NT2/D1 (cell line): ENCODE data around the gene SLC25A36.
"Not testable (repeated sequence)": the region's sequence is repeated elsewhere in the genome, so short reads cannot be mapped to it uniquely, and the experiment has no call there.

Experiments
- DNase-seq: peaks from one replicate; pipeline ENCODE4 v3.0.0-alpha.2; 2011; ENCODE audit warnings: low read depth, low spot score
- H3K27me3 ChIP-seq: 2 replicates; pipeline ENCODE4 v1.6.0; 2011; ENCODE audit warnings: mild to moderate bottlenecking; ENCODE audit not compliant: insufficient read length, insufficient read depth
- H3K36me3 ChIP-seq: 2 replicates; pipeline ENCODE4 v1.6.1; 2011; ENCODE audit warnings: mild to moderate bottlenecking, low read length, mixed read lengths; ENCODE audit not compliant: insufficient read depth, insufficient read length
- H3K4me1 ChIP-seq: 2 replicates; pipeline ENCODE4 v1.5.1; 2011; ENCODE audit not compliant: insufficient read depth, insufficient read length
- H3K4me3 ChIP-seq: 2 replicates; pipeline ENCODE4 v1.5.1; 2011; ENCODE audit warnings: low read depth; ENCODE audit not compliant: insufficient read length
- H3K9ac ChIP-seq: 2 replicates; pipeline ENCODE4 v1.6.0; 2011; ENCODE audit warnings: low read depth; ENCODE audit not compliant: insufficient read length
- H3K9me3 ChIP-seq: 2 replicates; pipeline ENCODE4 v1.5.1; 2011; ENCODE audit warnings: mild to moderate bottlenecking, low read length; ENCODE audit not compliant: insufficient read depth
- SUZ12 ChIP-seq: IDR thresholded peaks from 2 replicates; pipeline ENCODE4 v1.6.1; 2011; ENCODE audit not compliant: insufficient read length, insufficient read depth; ENCODE audit errors: extremely low read depth
- YY1 ChIP-seq: IDR thresholded peaks from 2 replicates; pipeline ENCODE4 v1.6.1; 2011; ENCODE audit not compliant: insufficient read length, insufficient read depth
- ZNF274 ChIP-seq: IDR thresholded peaks from 2 replicates; pipeline ENCODE4 v1.6.1; 2011; ENCODE audit warnings: mild to moderate bottlenecking, low read depth, low read length

SLC25A36 gene

GRCh38 chr3:140943781-140944552 is 2.3 kb downstream of the SLC25A36 start:
- no peaks in the 10 kb centered on the region for H3K4me1 ChIP-seq
- peaks cover 12% of the 10 kb centered on the region for H3K36me3 ChIP-seq
- TF ChIP-seq YY1 (no peak), ZNF274 (no peak), SUZ12 (no peak)
- H3K27me3 ChIP-seq, result no peaks in the 10 kb centered on the region
- DNase-seq, result no peak
- no peak overlapping the region for H3K4me3 ChIP-seq
- H3K9ac ChIP-seq, result no peak overlapping the region
- no peaks in the 10 kb centered on the region for H3K9me3 ChIP-seq

DNA sequence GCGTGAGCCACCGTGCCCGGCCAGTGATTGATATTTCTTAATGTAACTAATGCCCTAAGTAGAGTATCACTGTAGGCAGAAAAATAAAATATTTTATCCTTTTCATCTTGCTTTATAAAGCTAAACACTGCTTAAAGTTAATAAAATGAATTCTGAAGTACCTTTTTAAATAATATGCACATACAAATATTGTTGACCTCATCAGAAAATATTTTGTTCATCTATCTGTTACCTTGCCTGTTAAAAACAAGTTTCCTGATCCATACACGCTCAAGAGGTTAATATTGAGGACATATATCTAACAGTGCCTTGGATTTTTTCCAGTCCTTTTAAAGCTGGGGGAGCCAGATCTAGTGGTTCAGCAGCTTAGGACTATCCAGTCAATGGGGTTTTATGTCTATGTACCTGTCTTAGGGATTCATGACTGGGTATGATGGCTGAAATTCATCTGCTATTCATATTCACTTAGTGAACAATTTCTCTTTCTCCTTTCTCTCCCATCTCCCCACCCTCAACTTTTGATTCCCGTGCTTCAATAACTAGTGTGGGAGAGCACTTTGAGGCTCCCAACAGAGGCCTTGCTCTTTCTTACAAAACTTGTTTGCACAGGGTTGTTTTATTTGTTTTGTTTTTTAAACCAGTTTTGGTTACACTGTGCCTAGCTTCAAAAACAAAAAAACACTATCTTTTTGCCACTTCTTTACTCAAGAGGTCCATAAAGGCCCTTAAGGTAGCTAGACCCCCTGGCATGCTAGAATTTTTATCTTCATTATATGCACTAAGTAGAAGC is 7.0 kb downstream of the SLC25A36 start:
- Histone ChIP-seq H3K4me3 (no peak overlapping the region), H3K27me3 (no peaks in the 10 kb centered on the region), H3K9ac (no peak overlapping the region), H3K4me1 (no peaks in the 10 kb centered on the region), H3K9me3 (no peaks in the 10 kb centered on the region), H3K36me3 (peaks cover 12% of the 10 kb centered on the region)
- TF ChIP-seq ZNF274 (no peak), SUZ12 (no peak), YY1 (no peak)
- no peak for DNase-seq

DNA sequence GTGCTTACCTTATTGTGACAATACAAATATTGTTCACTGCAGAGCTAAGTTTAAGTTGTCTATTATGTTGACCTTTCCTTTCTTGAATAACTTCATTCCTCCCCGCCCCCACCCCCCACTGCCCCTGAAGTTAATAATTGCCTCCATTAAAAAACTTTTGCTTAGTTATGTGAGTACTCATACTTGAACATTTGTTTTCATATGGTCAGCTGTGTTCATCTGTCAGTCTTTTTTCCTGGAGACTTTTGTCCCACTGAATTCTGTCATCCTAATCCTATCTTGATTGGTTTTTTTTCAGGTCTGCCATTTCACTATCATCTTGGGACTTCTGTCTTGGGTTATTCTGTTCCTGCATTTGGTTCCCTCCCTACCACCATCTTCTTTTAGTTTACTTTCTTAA is 8.5 kb downstream of the SLC25A36 start:
- Histone ChIP-seq H3K4me1 (no peaks in the 10 kb centered on the region), H3K36me3 (peaks cover 8% of the 10 kb centered on the region), H3K9ac (no peak overlapping the region), H3K4me3 (no peak overlapping the region), H3K27me3 (no peaks in the 10 kb centered on the region), H3K9me3 (no peaks in the 10 kb centered on the region)
- no peak for TF ChIP-seq SUZ12
- TF ChIP-seq ZNF274, result no peak
- no peak for TF ChIP-seq YY1
- no peak for DNase-seq

GRCh38 chr3:140950863-140951262 is 9.2 kb downstream of the SLC25A36 start:
- no peaks in the 10 kb centered on the region for H3K9me3 ChIP-seq
- H3K36me3 ChIP-seq, result peaks cover 7% of the 10 kb centered on the region
- no peak for DNase-seq
- TF ChIP-seq SUZ12, result no peak
- no peak for TF ChIP-seq ZNF274
- TF ChIP-seq YY1, result no peak
- H3K9ac ChIP-seq, result no peak overlapping the region
- no peaks in the 10 kb centered on the region for H3K4me1 ChIP-seq
- no peaks in the 10 kb centered on the region for H3K27me3 ChIP-seq
- no peak overlapping the region for H3K4me3 ChIP-seq

DNA sequence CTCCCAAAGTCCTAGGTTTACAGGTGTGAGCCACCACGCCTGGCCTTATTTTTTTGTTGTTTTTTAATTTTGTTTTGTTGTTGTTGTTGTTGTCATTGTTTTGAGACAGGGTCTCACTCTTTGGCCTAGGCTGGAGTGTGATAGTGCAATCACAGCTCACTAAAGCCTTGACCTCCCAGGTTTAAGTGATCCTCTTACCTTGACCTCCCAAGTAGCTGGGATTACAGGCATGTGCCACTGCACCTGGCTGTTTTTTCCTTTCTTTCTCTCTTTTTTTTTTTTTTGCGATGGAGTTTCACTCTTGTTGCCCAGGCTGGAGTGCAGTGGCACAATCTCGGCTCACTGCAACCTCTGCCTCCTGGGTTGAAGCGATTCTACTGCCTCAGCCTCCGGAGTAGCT is 10.1 kb downstream of the SLC25A36 start:
- not testable (repeated sequence) for DNase-seq, H3K36me3 ChIP-seq, H3K9ac ChIP-seq, H3K27me3 ChIP-seq, H3K9me3 ChIP-seq, H3K4me3 ChIP-seq, H3K4me1 ChIP-seq

GRCh38 chr3:140953028-140953960 is 11.7 kb downstream of the SLC25A36 start:
- DNase-seq, result no peak
- TF ChIP-seq SUZ12, result no peak
- TF ChIP-seq YY1, result no peak
- no peak for TF ChIP-seq ZNF274
- peaks cover 18% of the 10 kb centered on the region for H3K36me3 ChIP-seq

DNA sequence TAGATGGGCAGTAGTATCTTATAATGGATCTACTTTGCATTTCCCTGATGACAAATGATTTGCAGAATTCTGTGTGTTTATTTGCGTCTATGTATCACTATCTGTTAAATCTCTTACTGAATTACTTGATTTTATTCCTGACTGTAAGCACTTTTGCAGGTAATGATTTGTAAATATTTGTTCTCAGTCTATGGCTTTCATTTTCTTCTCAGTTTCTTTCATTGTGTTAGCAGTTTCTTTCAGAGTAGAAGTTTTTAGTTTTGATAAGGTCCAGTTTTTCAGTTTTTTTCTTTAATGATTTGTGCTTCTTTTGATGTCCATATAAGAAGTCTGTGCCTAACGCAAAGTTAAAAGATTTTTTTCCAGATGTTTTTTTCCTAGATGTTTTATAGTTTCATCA is 12.9 kb downstream of the SLC25A36 start:
- no peak overlapping the region for H3K9ac ChIP-seq
- peaks cover 24% of the 10 kb centered on the region for H3K36me3 ChIP-seq
- H3K9me3 ChIP-seq, result no peaks in the 10 kb centered on the region
- H3K4me3 ChIP-seq, result no peak overlapping the region
- no peak for DNase-seq
- H3K27me3 ChIP-seq, result no peaks in the 10 kb centered on the region
- H3K4me1 ChIP-seq, result no peaks in the 10 kb centered on the region
- TF ChIP-seq ZNF274 (no peak), YY1 (no peak), SUZ12 (no peak)

More at GRCh38 chr3:140953028-140953960, 11.7 kb downstream of the SLC25A36 start:
- H3K9me3 ChIP-seq, result no peaks in the 10 kb centered on the region
- H3K9ac ChIP-seq, result no peak overlapping the region
- H3K4me3 ChIP-seq, result no peak overlapping the region
- H3K4me1 ChIP-seq, result no peaks in the 10 kb centered on the region
- no peaks in the 10 kb centered on the region for H3K27me3 ChIP-seq
